ENCODE results near the gene TCF12.
"Not testable (repeated sequence)": the region's sequence is repeated elsewhere in the genome, so short reads cannot be mapped to it uniquely, and the experiment has no call there.

TCF12 gene

DNA sequence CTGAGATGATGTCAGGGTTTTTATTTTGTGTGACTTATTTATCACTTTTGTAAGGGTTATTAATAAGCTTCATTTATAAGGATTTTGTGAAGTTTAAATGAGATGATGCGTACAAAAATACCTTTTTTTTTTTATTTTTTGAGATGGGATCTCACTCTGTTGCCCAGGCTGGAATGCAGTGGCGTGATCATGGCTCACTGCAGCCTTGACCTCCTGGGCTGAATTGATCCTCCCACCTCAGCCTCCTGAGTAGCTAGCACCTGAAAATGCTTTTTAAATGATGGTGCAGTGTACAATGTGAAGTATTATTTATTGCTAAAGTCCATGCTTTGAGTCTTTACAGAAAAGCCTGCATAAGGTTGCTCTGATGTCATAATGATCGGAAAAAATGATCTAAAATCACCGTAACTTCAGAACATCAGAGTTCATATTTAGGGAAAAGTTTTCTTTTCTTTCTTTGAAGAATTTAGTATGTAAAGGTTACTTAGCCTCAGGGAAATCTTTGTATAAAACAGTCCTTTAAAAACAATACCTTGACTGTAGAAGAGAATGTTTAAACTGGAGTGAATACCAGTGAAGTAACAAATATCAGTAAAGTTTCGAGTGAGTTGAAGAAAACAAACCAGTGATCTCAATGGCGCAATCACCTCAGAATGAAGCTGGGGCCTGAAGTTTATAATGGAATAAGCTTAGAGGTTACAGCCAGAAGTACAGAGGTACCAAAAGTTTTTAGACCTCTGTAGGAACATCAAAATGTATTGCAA, 29.7 kb downstream of the TCF12 start:
- DNase-seq = no peak

DNA sequence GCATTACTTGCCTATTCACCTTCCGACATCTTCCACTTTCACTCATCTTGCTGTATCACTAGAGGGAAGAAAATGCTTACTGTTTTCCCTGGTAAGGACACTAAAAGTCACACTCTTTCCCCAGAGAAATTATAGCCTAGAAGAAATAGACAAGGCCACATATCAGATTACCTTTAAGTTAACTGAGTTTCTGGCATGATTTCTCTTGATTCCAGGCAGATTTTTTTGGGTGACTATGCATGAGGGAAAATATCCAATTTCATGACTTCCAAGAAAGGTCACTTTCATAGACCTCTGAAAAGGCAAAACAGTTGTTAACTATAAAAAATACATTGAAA, 30.3 kb downstream of the TCF12 start:
- DNase-seq = no peak

DNA sequence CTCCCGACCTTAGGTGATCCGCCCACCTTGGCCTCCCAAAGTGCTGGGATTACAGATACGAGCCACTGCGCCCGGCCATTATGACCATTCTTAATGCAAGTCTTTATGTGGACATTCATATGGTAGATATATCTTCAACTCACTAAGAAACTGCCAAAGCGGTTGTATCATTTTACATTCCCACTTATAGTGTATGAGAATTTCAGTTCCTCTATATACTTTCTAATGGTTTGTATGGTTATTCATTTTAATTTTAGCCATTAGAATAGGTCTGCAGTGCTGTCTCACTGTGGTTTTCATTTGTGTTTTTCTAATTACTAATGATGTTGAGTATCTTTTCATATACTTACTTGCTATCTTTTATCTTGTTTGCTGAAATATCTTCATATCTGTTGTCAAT, 32.5 kb downstream of the TCF12 start:
- no peak for DNase-seq

DNA sequence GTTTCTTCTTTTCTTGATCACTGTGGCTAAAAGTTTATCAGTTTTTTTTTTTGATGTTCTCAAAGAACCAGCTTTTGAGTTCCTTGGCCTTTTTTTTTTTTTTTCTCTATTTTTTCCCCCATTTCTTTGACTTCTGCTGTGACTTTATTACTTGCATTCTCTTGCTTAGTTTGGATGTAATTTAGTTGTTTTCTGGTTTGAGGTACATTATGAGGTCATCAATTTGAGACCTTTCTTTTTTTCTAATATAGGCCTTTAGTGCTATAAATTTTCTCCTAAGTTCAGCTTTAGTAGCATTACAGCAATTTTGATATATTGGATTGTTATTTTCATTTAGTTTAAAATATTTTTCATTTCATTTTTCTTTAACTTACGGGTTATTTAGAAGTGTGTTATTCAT, 35.3 kb downstream of the TCF12 start:
- DNase-seq = no peak

DNA sequence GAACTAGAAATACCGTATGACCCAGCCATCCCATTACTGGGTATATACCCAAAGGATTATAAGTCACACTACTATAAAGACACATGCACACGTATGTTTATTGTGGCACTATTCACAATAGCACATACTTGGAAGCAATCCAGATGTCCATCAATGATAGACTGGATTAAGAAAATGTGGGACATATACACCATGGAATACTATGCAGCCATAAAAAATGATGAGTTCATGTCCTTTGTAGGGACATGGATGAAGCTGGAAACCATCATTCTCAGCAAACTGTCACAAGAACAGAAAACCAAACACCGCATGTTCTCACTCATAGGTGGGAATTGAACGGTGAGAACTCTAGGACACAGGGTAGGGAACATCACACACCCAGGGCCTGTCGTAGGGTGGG, 36.6 kb downstream of the TCF12 start:
- DNase-seq = not testable (repeated sequence)

DNA sequence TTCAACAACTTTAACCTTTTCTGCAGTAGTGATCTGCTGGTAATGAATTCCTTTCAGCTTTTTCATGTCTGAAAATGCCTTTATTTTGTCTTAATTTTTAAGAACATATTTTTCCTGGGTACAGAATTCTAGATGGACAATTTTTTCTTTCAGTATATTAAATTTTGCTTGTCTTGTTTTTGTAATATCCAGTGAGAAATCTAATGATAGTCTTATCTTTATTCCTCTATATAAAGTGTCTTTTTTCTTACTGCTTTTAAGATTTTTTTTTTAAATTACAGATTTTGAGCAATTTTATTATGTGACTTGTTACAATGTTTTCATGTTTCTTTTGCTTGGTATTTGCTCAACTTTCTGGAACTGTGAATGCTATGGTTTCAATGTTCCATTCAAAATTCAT, 38.1 kb downstream of the TCF12 start:
- no peak for DNase-seq

DNA sequence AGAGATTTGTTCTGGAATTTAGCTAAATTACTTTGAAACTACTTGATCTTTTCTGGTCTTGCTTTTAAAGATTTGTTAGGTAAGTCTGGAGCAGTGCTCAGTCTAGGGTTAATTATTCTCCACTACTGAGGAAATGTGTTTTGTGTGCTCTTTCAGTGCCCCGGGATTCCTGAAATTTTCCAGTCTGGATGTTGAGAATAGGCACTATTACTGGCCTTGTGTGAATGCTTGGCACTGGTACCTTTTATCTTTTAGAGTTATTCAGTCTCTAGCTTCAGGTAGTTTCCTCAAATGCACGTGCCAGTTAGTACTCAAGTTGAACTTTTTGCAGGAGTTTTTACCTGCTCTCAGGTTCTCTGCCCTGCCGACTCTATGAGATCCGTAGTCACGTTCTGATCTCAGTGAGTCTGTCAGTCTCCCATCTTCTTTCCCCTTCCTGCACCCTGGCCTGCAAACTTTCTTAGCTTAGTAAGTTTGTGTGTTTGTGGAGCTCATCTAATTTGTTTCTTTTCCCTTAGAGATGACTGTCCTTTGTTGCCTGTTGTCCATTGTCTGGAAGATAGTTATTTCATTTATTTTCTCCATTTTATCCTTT, 39.5 kb downstream of the TCF12 start:
- DNase-seq = no peak

DNA sequence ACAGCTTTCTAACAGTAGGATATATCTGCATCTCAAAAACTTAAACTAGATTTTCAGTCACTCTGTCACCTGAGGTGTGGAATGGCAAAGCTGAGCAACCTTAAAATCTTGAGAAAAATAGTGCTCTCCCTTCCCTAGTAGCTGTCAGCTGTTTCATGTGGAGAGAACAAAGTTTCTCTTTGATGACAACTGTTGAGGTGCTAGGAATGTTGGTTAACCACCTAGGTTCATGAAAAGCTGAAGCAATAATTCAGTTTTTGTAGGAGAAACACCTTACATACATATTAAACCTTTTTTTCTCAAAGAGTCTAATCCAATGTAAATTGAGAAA, 40.8 kb downstream of the TCF12 start:
- no peak for DNase-seq

DNA sequence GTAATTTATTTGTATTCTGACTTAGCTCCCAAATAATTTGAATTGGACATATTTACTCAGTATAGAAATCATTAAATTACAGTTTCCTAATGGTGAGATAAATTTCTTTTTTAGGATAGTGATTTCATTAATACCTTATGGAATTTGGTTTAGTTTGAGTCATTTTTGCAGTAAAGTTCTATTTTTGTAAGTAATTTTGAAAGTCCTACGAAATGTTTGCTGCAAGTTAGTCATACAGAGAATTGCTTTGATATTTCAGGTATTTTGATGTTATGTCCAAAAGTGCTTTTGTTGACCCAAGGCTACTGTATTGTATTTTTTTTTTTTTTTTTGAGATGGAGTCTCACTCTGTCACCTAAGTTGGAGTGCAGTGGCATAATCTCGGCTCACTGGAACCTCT, 41.7 kb downstream of the TCF12 start:
- DNase-seq = no peak

DNA sequence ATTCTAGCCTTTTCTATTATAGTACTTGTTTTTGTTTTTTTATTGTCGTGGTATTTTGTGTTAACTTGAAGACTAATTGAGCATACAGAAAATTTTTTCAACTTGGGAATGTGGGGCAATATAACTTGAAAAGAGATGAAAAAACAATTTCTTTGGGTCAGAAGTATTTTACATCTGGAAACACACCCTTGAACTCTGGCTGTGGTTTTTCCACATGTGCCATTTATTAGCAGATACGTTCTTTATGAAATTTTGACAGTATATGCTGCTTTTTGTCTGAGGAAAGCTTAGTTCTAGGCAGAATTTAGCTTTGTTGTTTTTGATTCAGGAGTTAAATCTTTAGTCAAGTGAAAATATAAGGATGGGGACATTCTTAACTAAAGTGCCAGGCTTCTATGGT, 44.7 kb downstream of the TCF12 start:
- no peak for DNase-seq

DNA sequence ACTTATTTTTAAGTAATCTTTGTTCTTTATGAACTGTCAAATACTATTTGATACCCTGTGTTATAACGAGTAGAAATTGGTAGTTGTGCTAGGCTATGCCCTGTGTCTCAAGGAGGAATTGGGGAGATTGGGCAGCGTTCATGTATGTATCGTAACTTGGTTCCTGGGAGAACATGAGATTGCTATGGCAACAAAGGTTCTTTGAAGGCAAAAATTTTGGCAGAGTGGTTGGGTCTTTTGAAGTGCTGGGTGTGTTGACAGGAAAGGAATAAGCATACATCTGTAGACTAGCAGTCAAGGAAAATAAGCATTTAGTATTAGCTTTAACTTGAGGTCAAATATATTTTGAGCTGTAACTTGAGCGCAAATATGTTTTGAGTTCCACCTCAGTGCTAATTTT, 45.3 kb downstream of the TCF12 start:
- DNase-seq = no peak

DNA sequence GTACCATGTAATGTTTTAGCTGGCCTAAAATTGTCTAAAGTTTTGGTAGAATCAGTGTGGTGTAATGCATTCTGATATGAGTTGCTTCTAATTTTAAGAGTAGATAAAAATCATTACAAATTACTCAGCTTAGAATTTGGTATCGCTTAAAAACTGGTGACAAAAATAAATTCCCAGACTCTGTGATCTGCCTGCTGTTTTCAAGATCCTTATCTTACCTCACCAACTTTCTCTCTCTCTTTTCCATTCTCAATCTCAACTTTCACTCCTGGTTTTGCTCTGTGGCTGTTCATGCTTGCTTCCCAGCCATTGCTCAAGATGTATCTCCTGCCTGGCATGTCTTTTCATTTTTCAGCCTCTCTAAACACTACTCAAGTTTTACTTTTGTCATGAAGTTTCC, 45.7 kb downstream of the TCF12 start:
- no peak for DNase-seq

DNA sequence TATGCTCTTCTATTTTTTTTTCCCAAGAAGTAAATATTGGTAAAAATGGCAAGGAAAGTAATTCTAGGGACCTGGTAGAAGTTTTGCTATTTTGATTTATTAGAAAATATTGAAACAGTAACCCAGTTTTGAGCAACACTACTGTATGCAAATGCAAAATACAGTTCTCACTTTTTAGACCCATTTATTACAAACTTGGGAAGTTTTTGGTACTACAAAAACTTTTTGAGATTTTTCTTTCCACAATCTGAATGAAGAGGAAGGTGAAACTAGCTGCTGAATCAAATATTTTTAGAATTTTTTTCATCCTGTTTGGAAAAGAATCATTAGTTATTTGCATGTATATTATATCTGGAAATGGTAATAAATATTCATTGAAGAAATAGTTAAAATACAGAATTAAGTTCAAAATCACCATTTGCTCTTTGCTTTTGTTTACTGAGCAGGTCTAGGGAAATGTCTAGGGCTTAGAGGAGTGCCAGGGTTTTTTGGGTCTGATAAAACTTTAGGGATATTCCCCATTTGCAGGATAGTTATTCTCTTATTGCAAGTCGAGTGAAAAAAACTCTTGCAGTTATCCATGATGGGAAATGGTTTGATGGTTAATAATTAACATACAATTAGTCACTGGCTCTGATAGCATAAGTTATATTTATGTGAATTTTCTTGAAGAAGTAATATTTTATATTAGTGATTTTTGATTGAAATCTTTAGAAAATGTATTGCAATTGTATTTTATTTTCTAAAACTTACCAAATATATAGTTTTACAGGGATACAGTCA, 47.0 kb downstream of the TCF12 start:
- DNase-seq = no peak

DNA sequence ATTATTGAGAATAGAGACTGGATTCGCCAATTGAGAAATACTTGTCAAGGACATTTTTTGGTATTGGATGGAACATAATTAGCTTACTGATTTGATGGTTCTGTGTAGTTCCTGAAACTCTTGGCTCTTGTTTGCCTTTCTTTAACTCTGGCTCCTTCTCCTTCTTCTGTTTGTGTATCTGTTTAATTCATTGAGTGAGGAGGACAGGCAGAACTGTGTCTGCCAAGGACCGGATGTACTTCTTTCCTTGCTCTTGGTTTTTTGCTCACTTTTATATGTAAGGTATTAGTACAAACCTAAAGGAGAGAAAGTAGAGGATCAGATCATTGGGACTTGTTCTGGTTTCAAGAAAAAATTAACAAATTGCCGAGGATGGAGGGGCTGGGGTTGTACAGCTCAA, 48.9 kb downstream of the TCF12 start:
- DNase-seq = no peak

DNA sequence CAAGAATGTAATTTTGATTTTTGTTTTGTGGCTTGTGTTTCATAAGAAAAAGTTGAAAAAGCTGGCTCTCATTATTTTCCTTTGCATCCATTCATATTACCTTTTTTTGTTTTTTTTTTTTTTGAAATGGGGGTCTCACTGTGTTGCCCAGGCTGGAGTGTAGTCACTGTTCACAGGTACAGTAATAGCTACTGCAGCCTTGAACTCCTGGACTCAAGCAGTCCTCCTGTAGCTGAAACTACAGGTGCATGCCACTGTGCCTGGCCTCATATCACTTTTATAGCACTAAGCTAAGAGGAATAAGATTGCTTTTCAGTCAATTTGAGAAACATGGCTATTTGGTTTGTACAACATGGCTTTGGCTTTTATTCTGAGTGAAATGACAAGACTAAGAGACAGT, 49.8 kb downstream of the TCF12 start:
- no peak for DNase-seq

DNA sequence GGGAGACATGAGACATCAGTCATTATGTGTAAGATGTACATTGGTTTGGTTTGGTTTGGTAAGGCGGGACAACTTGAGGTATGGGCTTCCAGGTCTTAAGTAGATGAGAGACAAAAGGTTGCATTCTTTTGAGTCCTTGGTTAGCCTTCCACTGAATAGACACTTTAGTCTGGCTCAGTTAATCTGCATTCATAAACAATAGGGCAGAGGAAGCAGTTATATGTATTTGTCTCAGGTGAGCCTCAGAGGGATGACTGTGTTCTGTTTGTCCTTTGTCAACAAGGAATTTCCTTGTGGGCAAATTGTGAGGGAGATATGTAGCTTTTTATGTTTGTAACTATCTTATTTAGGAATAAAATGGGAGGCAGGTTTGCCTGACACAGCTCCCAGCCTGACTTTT, 50.4 kb downstream of the TCF12 start:
- DNase-seq = no peak

DNA sequence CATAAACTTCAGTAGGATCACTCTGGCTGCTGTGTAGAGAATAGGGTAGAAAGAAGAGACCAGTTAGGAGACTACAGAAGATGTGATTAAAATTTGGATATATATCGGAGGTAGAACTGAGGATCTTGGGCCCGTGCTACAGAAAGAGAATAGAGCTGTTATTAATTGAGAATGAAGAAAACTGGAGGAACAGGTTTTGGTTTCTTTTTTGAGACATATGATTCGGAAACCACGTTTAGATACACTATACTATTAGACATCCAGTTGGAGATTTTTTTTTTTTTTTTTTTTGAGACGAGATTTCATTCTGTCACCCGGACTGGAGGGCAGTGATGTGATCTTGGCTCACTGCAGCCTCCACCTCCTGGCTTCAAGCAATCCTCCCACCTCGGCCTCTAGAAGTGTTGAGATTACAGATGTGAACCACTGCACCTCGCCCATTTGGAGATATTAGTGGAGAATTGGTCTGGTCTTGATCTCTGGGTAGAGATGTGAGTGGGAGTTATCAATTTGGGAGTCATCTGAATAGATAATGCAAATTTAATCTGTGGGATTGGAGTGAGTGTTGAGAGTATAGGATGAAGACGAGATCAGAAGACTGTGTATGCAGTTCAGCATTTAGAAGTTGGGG, 50.9 kb downstream of the TCF12 start:
- DNase-seq = no peak

DNA sequence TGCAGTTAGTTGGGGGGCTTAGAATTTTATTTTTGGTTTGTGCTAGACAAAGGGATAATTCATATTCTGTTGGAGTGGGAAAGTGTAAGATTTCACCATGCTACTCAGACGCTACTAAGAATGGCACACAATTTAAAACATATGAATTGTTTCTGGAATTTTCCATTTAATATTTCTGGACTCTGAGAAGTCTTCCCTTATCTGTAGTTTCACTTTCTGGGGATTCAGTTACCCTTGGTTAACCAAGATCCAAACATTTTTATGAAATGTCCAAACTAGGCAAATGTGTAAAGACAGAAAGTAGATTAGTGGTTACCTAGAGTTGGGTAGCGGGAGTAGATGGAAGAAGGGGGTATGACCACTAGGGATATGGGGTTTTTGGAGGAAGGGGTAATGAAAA, 53.1 kb downstream of the TCF12 start:
- no peak for DNase-seq

DNA sequence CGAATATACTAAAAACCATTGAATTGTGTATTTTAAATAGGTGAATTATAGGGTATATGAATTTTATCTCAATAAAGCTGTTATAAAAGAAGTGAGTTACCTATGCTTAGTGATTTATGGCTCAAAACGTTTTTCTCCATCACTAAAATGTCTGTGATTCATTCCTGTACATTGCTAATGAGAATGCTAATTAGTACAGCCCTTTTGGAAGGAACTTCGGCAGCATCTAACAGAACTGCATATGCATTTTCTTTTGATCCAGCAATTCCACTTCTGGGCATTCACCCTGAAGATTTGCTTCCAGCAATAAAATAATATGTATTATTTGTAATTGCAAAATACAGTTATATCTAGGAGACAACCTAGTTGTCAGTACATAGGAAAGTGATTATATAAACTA, 53.6 kb downstream of the TCF12 start:
- DNase-seq = no peak

DNA sequence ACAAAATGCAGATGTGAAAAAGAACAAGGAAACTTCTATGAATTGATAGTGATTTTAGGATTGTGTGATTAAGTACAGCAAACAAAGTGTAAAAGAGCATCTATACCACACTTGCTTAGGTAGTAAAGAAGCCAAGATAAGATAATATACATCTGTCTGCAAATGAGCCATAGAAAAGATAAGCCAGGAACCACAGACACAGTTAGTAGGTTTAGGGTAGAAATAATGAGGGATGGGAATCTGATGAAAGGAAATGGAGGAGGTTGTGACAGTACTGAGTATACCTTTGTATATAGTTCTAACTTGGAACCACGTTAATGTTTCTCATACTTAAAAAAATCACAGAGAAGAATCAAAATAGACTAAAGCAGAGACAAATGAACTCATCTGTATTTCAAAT, 54.0 kb downstream of the TCF12 start:
- no peak for DNase-seq

DNA sequence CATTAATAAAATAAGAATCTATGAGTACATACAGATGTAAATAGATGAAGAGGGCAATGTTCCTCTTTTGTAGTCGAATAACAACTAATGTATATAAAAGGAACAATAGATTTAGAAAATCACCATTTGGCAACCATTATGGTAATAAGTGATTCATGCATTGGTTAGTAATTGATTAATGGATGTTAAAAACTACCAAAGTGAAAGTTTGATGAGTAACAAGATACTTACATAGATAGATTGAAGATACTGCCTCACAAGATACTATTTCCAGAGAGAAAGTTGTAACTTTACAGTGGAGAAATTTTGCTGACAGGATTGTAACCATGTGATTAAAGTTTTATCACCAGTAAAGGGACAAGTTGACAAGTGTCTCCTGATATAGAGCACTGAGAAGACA, 55.0 kb downstream of the TCF12 start:
- DNase-seq = no peak

DNA sequence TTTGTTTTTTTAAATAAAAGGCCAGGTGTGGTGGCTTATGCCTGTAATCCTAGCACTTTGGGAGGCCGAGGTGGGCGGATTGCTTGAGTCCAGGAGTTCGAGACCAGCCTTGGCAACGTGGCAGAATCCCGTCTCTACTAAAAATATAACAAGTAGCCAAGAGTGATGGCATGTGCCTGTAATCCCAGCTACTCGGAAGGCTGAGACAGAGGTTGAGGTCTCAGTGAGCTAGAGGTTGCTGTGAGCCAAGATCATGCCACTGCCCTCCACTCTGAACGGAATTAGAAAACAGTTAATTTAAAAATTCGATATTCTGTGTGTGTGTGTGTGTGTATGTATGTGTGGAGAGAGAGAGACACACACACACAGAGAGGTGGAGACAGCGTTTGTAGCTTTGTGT, 58.8 kb downstream of the TCF12 start:
- no peak for DNase-seq

DNA sequence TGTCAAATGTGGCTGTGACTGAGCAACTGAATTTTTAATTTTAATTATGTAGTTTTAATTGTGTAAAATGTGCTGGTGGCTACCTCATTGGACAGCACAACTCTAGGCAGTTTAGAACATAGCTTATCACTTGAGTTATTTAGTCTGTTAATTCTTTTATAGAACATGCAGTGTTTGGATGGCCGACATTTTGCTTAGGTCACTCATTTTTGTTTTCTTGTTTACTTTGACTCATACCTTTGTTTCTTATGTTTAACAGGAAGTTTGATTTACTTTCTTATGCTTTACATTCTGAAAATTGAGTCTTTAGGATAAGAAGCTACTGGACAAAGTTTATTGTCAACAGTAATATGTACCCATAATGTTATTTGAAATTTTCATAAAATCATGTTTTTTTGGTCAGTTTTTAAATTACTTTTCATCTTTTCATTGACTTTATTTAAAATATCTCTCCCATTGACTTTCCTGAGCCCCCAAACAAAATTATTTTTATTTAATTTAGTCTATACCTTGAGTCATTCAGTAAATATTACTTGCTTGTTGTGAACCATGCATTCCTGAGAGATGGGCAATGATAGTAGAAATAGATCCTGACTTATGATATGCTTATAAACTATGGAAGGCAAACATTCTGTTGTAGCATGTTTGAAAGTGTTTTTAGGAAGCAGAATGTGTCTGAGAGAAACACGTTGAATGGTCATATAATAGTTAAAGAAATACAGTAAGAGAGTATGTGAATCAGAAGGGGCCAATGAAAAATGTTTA, 60.6 kb downstream of the TCF12 start:
- no peak for DNase-seq

All from NCI-H1092 treated with DMSO at 0.1 percent for 48 hours (cell line).